Lung (tissue), 12 donors: ENCODE data around the gene SRSF5. TPM values are rescaled to one million over a fixed set of nuclear protein-coding genes. Genes with fewer than 3 reads are reported as not detected.

Experiments
- ATAC-seq: fragments of 200-7000 bp; cut with Tn5 transposase; one replicate; pipeline ENCODE4 v1.9.1; 2020; ENCODE audit warnings: moderate number of reproducible peaks; ENCODE audit not compliant: insufficient read depth, low FRiP score
- DNase-seq, 3 donors: peaks; one replicate each; pipeline ENCODE4 v3.0.0-alpha.2; 2013 to 2017
- H3K27ac ChIP-seq, 2 donors: one replicate each; pipeline ENCODE4 v1.5.1; 2013; ENCODE audit warnings: mild to moderate bottlenecking in 2 of 2, moderate library complexity in 2 of 2, control low read depth in 1 of 2, inconsistent platforms in 1 of 2, low read depth in 1 of 2, low read length in 1 of 2
- H3K27me3 ChIP-seq, 3 donors: one replicate each; pipeline ENCODE4 v1.5.1; 2013; ENCODE audit warnings: low read length in 2 of 3; ENCODE audit not compliant: control insufficient read depth in 3 of 3, insufficient read depth in 3 of 3
- H3K36me3 ChIP-seq, 4 donors: one replicate each; pipeline ENCODE4 v1.5.1; 2013; ENCODE audit warnings: low read length in 4 of 4, mild to moderate bottlenecking in 1 of 4, moderate library complexity in 1 of 4; ENCODE audit not compliant: control insufficient read depth in 4 of 4, insufficient read depth in 4 of 4
- H3K4me1 ChIP-seq, 5 donors: one replicate each; pipeline ENCODE4 v1.5.1; 2013; ENCODE audit warnings: low read length in 5 of 5, mild to moderate bottlenecking in 2 of 5, moderate library complexity in 1 of 5; ENCODE audit not compliant: control insufficient read depth in 5 of 5, insufficient read depth in 5 of 5
- H3K4me3 ChIP-seq: one replicate; pipeline ENCODE4 v1.5.1; 2013; ENCODE audit warnings: mild to moderate bottlenecking, control low read depth, moderate library complexity
- H3K9ac ChIP-seq, 2 donors: one replicate each; pipeline ENCODE4 v1.5.1; 2013; ENCODE audit warnings: low read length in 2 of 2, control low read depth in 1 of 2; ENCODE audit not compliant: insufficient read depth in 1 of 2
- H3K9me3 ChIP-seq, 4 donors: one replicate each; pipeline ENCODE4 v1.5.1; 2013; ENCODE audit warnings: low read length in 3 of 4, mild to moderate bottlenecking in 1 of 4, moderate library complexity in 1 of 4; ENCODE audit not compliant: control insufficient read depth in 4 of 4, insufficient read depth in 3 of 4
- CTCF ChIP-seq: IDR thresholded peaks from 2 replicates; pipeline ENCODE4 v1.5.1; 2012; ENCODE audit warnings: mild to moderate bottlenecking; ENCODE audit errors: control extremely low read depth, extremely low read depth
- WGBS, 2 donors: extraction: QIAGEN DNeasy Blood & Tissue Kit; methylation state at CpG; one replicate each; pipeline ENCODE4 v1.1.7; 2013; 5-methylcytosine and 5-hydroxymethylcytosine counted together
- polyA plus RNA-seq, 2 donors: library from polyadenylated mRNA; stranded (reverse); fragments of 200-250 nt; gene quantifications; one replicate each; pipeline ENCODE4 v1.2.1, GENCODE V29; 2013
- total RNA-seq, 2 donors: library from RNA; depleted of rRNA in 1 of 2; stranded (reverse); fragments of >200 nt in 1 of 2; gene quantifications; one replicate each; pipeline ENCODE4 v1.2.1, GENCODE V29; 2014 to 2021
- donor health status: control.
- donor health status: control.
- donor health status: Bipolar disorder and iron deficiency.
- donor health status: healthy.
- donor health status: DM: yes; HTN: yes; CAD: no.

The SRSF5 gene
- total and polyA plus RNA-seq, 4 donors, result 224 to 419 (median 286) TPM

- WGBS, 2 donors, result 94 to 100% methylated on average over 3 of the region's 3 CpGs
- DNase-seq, result no peak
- Histone ChIP-seq H3K9me3 (peaks cover 0 to 2% (median 0%) of the 10 kb centered on the region in 4 donors), H3K36me3 (peaks cover 0 to 6% (median 1%) of the 10 kb centered on the region in 4 donors), H3K4me1 (no peaks in the 10 kb centered on the region), H3K4me3 (no peak overlapping the region), H3K27me3 (no peaks in the 10 kb centered on the region), H3K27ac (no peak overlapping the region), H3K9ac (no peak overlapping the region)
- no peak for ATAC-seq
- no peak for TF ChIP-seq CTCF
These were observed 19.7 kb downstream of the SRSF5 start for GRCh38 chr14:69786603-69787002.

- no peak for TF ChIP-seq CTCF
- ATAC-seq, result no peak
- peaks cover 0 to 6% (median 1%) of the 10 kb centered on the region in 4 donors for H3K36me3 ChIP-seq
These were observed 22.2 kb downstream of the SRSF5 start for GRCh38 chr14:69789118-69789640.

GRCh38 chr14:69792887-69793421 lies 26.0 kb downstream of the SRSF5 start:
- peaks cover 0 to 2% (median 0%) of the 10 kb centered on the region in 4 donors for H3K9me3 ChIP-seq
- WGBS, 2 donors, result 93 to 95% methylated on average over 7 of the region's 7 CpGs
- TF ChIP-seq CTCF, result no peak
- H3K27me3 ChIP-seq, result no peaks in the 10 kb centered on the region
- ATAC-seq, result no peak
- DNase-seq, result no peak
- no peak overlapping the region for H3K27ac ChIP-seq
- H3K4me1 ChIP-seq, result peaks cover 0 to 3% (median 0%) of the 10 kb centered on the region in 5 donors
- no peaks in the 10 kb centered on the region for H3K36me3 ChIP-seq
- H3K4me3 ChIP-seq, result no peak overlapping the region
- no peak overlapping the region for H3K9ac ChIP-seq

More at GRCh38 chr14:69789118-69789640, 22.2 kb downstream of the SRSF5 start:
- no peaks in the 10 kb centered on the region for H3K4me1 ChIP-seq
- no peak overlapping the region for H3K27ac ChIP-seq
- peaks cover 0 to 2% (median 0%) of the 10 kb centered on the region in 4 donors for H3K9me3 ChIP-seq
- H3K9ac ChIP-seq, result no peak overlapping the region
- no peak overlapping the region for H3K4me3 ChIP-seq
- DNase-seq, result no peak
- H3K27me3 ChIP-seq, result no peaks in the 10 kb centered on the region

- DNase-seq, result no peak
- WGBS, 2 donors, result 89 to 92% methylated on average over 3 of the region's 3 CpGs
- H3K4me1 ChIP-seq, result peaks cover 0 to 3% (median 0%) of the 10 kb centered on the region in 5 donors
- TF ChIP-seq CTCF, result no peak
- no peaks in the 10 kb centered on the region for H3K27me3 ChIP-seq
- no peaks in the 10 kb centered on the region for H3K36me3 ChIP-seq
- H3K9ac ChIP-seq, result no peak overlapping the region
- H3K27ac ChIP-seq, result no peak overlapping the region
- no peak for ATAC-seq
- no peaks in the 10 kb centered on the region for H3K9me3 ChIP-seq
- H3K4me3 ChIP-seq, result no peak overlapping the region
These were observed 27.8 kb downstream of the SRSF5 start for GRCh38 chr14:69794791-69795190.
